ENCODE data around the gene SLC43A1. TPM values are rescaled to one million over a fixed set of nuclear protein-coding genes. Genes with fewer than 3 reads are reported as not detected.
A peak's percentile ranks its signal among the peaks of the same experiment; 100 is the strongest.

The SLC43A1 gene
- polyA plus RNA-seq, 3 donors, result 4.5 to 7.1 (median 6.0) TPM

- DNase-seq (ENCODE audit: extremely low read depth in 1 of 11, low read depth in 9 of 11, low spot score in 4 of 11), result no peak
Measured at GRCh38 chr11:57501953-57502352, 13.5 kb downstream of the SLC43A1 start.

- no peak for DNase-seq (ENCODE audit: extremely low read depth in 1 of 11, low read depth in 9 of 11, low spot score in 4 of 11)
Measured at GRCh38 chr11:57500926-57501325, 14.6 kb downstream of the SLC43A1 start.

- DNase-seq (ENCODE audit: extremely low read depth in 1 of 11, low read depth in 9 of 11, low spot score in 4 of 11), result no peak
Measured at GRCh38 chr11:57500515-57500914, 15.0 kb downstream of the SLC43A1 start.

DNA sequence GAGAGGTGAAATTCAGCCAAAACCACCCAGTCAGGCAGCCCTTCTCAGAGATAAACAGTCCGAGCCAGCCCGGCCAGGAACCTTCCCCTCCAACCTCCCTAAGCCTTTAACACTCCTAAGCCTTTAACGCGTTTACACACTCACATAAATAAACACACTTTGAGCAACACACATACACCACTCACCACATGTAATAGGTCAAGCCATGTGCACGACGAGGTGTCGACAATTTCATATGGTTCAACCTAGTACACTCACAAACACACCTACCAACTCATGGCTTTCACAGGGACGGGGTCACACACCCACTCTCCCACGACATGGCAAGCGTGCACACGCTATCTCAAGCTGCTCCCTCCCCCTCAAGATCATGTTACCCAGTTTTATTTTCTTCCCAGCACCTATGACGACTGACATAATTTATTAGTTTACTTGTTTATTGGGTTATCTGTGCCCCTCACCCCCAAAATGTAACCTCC is 15.5 kb downstream of the SLC43A1 start:
- no peak for DNase-seq (ENCODE audit: extremely low read depth in 1 of 11, low read depth in 9 of 11, low spot score in 4 of 11)

DNA sequence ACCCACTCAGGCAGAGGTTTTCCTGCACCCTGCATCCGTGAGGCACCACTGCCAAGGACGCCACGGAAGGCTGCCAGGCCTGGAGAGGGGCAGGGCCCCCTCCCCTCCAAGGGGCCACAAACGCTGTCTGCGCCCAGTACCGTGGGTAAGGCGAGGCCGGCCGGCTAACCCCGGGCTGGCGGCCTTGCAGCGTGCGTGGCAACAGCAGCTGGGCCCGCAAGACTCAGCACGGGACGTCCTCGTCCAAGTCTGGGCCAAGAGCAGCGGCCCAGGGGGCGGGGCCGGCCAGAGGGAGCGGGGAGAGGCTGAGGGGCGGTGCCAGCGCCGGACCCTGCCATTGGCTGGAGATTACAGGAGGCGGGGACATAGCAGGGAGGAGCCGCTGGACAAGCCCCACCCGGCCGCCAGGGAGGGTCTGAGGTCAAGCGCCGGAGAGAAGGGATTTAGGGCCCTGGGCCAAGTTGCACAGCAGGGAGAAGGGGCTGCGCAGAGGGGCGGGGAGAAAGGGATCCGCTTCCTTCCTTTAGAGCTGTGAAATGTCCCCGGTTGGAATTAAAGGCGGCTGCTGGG is 16.0 kb downstream of the SLC43A1 start:
- peak; percentile 75 to 92 (median 90) for DNase-seq (ENCODE audit: extremely low read depth in 1 of 11, low read depth in 9 of 11, low spot score in 4 of 11)

GRCh38 chr11:57498540-57498939 is 17.0 kb downstream of the SLC43A1 start:
- no peak for DNase-seq (ENCODE audit: extremely low read depth in 1 of 11, low read depth in 9 of 11, low spot score in 4 of 11)

GRCh38 chr11:57497303-57498247 is 17.9 kb downstream of the SLC43A1 start:
- no peak for DNase-seq (ENCODE audit: extremely low read depth in 1 of 11, low read depth in 9 of 11, low spot score in 4 of 11)

GRCh38 chr11:57496109-57496820 is 19.2 kb downstream of the SLC43A1 start:
- DNase-seq (ENCODE audit: extremely low read depth in 1 of 11, low read depth in 9 of 11, low spot score in 4 of 11), result no peak

GRCh38 chr11:57493507-57494503 is 21.7 kb downstream of the SLC43A1 start:
- peak in 2 of 11 donors; percentile 37 to 45 for DNase-seq (ENCODE audit: extremely low read depth in 1 of 11, low read depth in 9 of 11, low spot score in 4 of 11)

DNA sequence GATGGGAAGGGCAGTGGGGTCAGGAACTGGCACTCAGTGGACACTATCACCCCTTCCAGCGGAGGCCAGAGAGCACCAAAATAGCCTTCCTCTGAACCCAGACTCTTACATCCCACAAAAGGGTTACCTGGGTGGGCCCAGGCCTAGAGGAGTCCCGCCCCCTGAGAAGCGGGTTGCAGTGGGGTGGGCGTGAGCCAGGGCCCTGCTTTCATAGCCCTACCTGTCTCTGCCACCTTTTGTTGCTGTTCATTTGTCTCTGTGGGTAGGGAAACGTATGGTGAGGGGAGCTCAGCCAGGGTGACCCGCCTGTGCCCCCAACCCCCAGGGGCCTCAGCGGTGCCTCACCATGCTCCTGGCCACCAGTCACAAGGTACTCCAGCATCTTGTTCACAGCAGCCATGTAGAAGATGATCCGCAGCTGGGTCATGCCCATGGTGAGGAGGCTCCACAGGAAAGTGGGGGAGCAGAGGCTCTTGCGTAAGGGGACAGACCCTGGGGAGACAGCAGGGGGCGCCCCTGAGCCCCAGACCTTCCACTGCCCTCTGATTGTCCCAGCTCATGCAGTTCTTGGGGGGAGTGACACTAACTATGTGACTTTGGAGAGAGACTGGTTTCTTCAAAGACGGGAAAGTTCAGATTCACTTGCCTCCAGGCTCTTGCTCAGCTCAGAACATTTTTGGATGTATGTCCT is 24.0 kb downstream of the SLC43A1 start:
- no peak for DNase-seq (ENCODE audit: extremely low read depth in 1 of 11, low read depth in 9 of 11, low spot score in 4 of 11)

- no peak for DNase-seq (ENCODE audit: extremely low read depth in 1 of 11, low read depth in 9 of 11, low spot score in 4 of 11)
Measured at GRCh38 chr11:57490456-57491248, 24.9 kb downstream of the SLC43A1 start.

GRCh38 chr11:57487920-57488659 is 27.4 kb downstream of the SLC43A1 start:
- DNase-seq (ENCODE audit: extremely low read depth in 1 of 11, low read depth in 9 of 11, low spot score in 4 of 11), result no peak

GRCh38 chr11:57487021-57487778 is 28.3 kb downstream of the SLC43A1 start:
- DNase-seq (ENCODE audit: extremely low read depth in 1 of 11, low read depth in 9 of 11, low spot score in 4 of 11), result no peak

GRCh38 chr11:57485217-57485990 is 30.1 kb downstream of the SLC43A1 start:
- DNase-seq (ENCODE audit: extremely low read depth in 1 of 11, low read depth in 9 of 11, low spot score in 4 of 11), result no peak

DNA sequence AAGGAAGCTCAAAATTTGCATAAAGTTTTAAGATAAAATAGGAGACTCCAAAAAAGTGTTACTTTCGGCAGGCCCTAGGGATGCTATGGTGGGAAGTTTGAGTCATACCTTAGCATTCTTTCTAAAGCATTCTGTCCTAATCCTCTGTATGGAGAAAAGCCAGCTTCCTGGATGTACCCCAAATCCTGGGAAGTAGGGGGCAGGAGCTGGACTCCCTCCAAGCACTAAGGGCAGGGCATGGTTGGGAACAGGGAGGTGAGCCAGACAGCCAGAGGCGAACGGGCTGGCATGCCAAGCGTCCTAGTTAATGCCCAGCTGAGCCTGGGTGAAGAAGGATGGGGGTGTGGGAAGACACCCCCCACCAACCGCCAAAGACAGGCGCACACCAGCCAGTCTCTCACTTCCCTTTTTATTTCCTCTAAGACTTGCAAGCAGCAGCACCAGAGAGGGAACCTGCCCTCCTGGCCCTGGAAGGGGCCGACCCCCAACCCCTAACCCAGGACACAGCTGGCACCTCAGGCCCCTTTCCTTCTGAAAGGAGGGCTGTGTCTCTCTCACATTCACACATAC is 31.3 kb downstream of the SLC43A1 start:
- DNase-seq (ENCODE audit: extremely low read depth in 1 of 11, low read depth in 9 of 11, low spot score in 4 of 11), result no peak
